Esophagus squamous epithelium (tissue), 4 donors: ENCODE results near the gene RHOG.

Source experiments
- CTCF ChIP-seq, 6 experiments: fragments of 450-650 bp in 4 of 6; fragments of 200-600 bp in 2 of 6; sonication (generic) in 2 of 6; IDR thresholded peaks; one replicate each; pipeline ENCODE4 v1.5.1; 2016 to 2019; ENCODE audit warnings: antibody characterized with exemption in 6 of 6, mild to moderate bottlenecking in 4 of 6, moderate library complexity in 4 of 6
- POLR2A ChIP-seq, 4 donors: fragments of 450-650 bp; IDR thresholded peaks; one replicate each; pipeline ENCODE4 v1.6.1; 2017; ENCODE audit warnings: antibody characterized with exemption in 4 of 4, mild to moderate bottlenecking in 4 of 4, moderate library complexity in 3 of 4

- no peak for TF ChIP-seq CTCF (IDR thresholded peaks at IDR 0.05)
- TF ChIP-seq POLR2A (IDR thresholded peaks at IDR 0.05) = no peak
These were observed 26.1 kb upstream of the RHOG start for GRCh38 chr11:3866836-3867208.
